Right lobe of liver (tissue), 4 donors: Measurements from ENCODE around the gene LHCGR.

Source experiments
- CTCF ChIP-seq, 4 donors: fragments of 200-600 bp in 3 of 4; fragments of 450-650 bp in 1 of 4; IDR thresholded peaks; one replicate each; pipeline versions ENCODE4 v1.5.1 to v1.8.0; 2016 to 2022; ENCODE audit warnings: antibody characterized with exemption in 4 of 4, mild to moderate bottlenecking in 2 of 4
- POLR2A ChIP-seq: fragments of 450-650 bp; IDR thresholded peaks from one replicate; pipeline ENCODE4 v1.6.1; 2017; ENCODE audit warnings: antibody characterized with exemption, mild to moderate bottlenecking
- donor health status: DM: no; HTN: no; CAD: no.
- donor health status: DM: no; HTN: no; CAD: no.
- donor health status: DM: no; HTN: yes; CAD: no.

- no peak for TF ChIP-seq CTCF (IDR thresholded peaks at IDR 0.05)
- TF ChIP-seq POLR2A = no peak
These were observed 4.2 kb upstream of the LHCGR start for GRCh38 chr2:48759682-48760081.
